ENCODE measurements around the gene RGL3.

RGL3 gene

GRCh38 chr19:11377237-11377636 lies 41.9 kb downstream of the RGL3 start:
- no peak overlapping the region for H3K4me3 ChIP-seq (ENCODE audit: low read depth, low read length)
- TF ChIP-seq, protein P1, sequence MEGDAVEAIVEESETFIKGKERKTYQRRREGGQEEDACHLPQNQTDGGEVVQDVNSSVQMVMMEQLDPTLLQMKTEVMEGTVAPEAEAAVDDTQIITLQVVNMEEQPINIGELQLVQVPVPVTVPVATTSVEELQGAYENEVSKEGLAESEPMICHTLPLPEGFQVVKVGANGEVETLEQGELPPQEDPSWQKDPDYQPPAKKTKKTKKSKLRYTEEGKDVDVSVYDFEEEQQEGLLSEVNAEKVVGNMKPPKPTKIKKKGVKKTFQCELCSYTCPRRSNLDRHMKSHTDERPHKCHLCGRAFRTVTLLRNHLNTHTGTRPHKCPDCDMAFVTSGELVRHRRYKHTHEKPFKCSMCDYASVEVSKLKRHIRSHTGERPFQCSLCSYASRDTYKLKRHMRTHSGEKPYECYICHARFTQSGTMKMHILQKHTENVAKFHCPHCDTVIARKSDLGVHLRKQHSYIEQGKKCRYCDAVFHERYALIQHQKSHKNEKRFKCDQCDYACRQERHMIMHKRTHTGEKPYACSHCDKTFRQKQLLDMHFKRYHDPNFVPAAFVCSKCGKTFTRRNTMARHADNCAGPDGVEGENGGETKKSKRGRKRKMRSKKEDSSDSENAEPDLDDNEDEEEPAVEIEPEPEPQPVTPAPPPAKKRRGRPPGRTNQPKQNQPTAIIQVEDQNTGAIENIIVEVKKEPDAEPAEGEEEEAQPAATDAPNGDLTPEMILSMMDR (IDR thresholded peaks at IDR 0.05; ENCODE audit: low read depth, low read length): no peak

- TF ChIP-seq, protein P1 (IDR thresholded peaks at IDR 0.05; ENCODE audit: low read depth, low read length): no peak
- H3K4me3 ChIP-seq (ENCODE audit: low read depth, low read length): peak overlapping the region; percentile 34
Observed at GRCh38 chr19:11375143-11375948, 43.8 kb downstream of the RGL3 start.

- H3K4me3 ChIP-seq (ENCODE audit: low read depth, low read length): peak within 1 kb of the TSS; percentile 76
- TF ChIP-seq, protein P1 (IDR thresholded peaks at IDR 0.05; ENCODE audit: low read depth, low read length): no peak
Observed at GRCh38 chr19:11374433-11375142, 44.5 kb downstream of the RGL3 start, which contains the start of gene SWSAP1. Gene SWSAP1, plus strand, starts transcription at chr19:11374666. Its CDS starts 15 bp downstream, at chr19:11374681.

- H3K4me3 ChIP-seq (ENCODE audit: low read depth, low read length): peak overlapping the region; percentile 76
- TF ChIP-seq, protein P1 (IDR thresholded peaks at IDR 0.05; ENCODE audit: low read depth, low read length): no peak
Observed at GRCh38 chr19:11373885-11374432, 45.2 kb downstream of the RGL3 start.

DNA sequence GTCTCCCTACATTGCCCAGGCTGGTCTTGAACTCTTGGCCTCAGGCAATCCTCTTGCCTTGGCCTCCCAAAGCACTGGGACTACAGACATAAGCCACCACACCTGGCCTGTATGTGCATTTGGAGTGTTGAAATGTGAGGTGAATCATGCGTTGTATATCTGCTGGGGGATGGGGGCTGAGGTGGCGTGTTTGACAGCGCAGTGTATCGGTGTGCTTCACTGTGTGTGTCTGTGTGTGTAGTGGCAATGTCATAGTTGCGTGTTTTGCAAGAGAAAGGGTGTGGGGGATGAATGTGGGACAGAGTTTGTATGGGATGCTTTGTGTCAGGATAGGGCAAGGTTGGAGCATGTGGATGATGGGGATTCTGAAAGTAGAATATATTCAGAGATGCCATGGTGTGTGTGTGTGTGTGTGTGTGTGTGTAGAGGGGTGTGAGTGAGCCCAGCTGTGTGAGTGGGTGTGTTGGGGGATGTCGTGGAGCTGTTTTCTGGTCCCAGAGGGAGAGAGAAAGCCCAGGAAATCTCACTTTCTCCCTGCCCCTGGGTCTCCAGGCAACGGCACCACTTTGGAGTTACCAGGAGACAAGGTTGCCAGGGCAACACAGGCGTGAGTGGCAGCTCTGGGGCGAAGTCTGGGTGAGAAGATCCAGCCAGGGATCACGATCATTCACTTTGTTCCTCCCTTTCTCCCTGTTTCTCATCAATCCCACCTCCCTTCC lies 45.8 kb downstream of the RGL3 start:
- no peak overlapping the region for H3K4me3 ChIP-seq (ENCODE audit: low read depth, low read length)
- TF ChIP-seq, protein P1 (IDR thresholded peaks at IDR 0.05; ENCODE audit: low read depth, low read length): no peak

DNA sequence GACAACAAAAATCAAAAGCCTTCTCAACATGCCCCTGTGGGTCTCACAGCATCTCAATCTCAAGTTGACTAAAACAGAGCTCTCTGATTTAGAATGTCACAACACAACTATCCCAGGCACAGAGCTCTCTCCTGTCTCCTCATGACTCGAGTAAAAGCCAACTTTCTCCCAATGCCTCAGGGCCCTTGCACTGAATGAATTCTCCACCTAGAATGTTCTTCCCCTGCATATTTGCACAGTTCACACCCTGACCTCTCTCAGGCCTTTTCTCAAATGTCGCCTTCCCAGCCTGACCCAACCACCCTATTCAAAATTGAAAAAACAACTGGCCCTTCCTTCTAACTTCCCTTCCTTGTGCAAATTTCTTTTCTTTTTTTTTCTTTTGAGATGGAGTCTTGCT lies 48.4 kb downstream of the RGL3 start:
- H3K4me3 ChIP-seq (ENCODE audit: low read depth, low read length): no peak overlapping the region
- TF ChIP-seq, protein P1 (IDR thresholded peaks at IDR 0.05; ENCODE audit: low read depth, low read length): no peak

Data from WI38 (cell line).